Measurements from ENCODE around the gene ANKS3. TPM values are rescaled to one million over a fixed set of nuclear protein-coding genes. Genes with fewer than 3 reads are reported as not detected.

The ANKS3 gene
- polyA plus RNA-seq, 1 donor (not counting 4 experiments of a cell fraction or from before 2014, with no cell fraction given): 11.7 TPM

GRCh38 chr16:4771646-4772045 lies 37.6 kb upstream of the ANKS3 start:
- Histone ChIP-seq H3K9ac (ENCODE audit: control insufficient read depth, extremely low read depth, insufficient read depth, low read length) (no peak overlapping the region), H3K4me1 (ENCODE audit: control insufficient read depth, extremely low read depth, insufficient read depth, low read length) (peaks cover 6% of the 10 kb centered on the region), H3K4me2 (ENCODE audit: control insufficient read depth, extremely low read depth, insufficient read depth, low read depth, low read length) (no peak overlapping the region), H3K79me2 (ENCODE audit: control insufficient read depth, insufficient read depth, low read length) (peaks cover 3% of the 10 kb centered on the region), H3K9me1 (ENCODE audit: control insufficient read depth, extremely low read depth, insufficient read depth, low read length) (no peaks in the 10 kb centered on the region), H4K20me1 (ENCODE audit: control insufficient read depth, extremely low read depth, insufficient read depth, low read length) (no peaks in the 10 kb centered on the region), H3K27me3 (ENCODE audit: control insufficient read depth, extremely low read depth, insufficient read depth, low read length) (no peaks in the 10 kb centered on the region), H3K4me3 (ENCODE audit: control insufficient read depth in 2 of 3, extremely low read depth in 1 of 3, insufficient read depth in 2 of 3, low read depth in 1 of 3, low read length in 3 of 3) (no peak overlapping the region), H2AFZ (ENCODE audit: control insufficient read depth, low read length) (no peak overlapping the region), H3K36me3 (ENCODE audit: control insufficient read depth in 2 of 2, extremely low read depth in 1 of 2, insufficient read depth in 2 of 2, low read length in 2 of 2) (no peaks in the 10 kb centered on the region), H3K9me3 (ENCODE audit: control insufficient read depth, low read depth, low read length) (no peaks in the 10 kb centered on the region), H3K27ac (ENCODE audit: control insufficient read depth, insufficient read depth, low read length) (no peak overlapping the region)
- FAIRE-seq: no peak
- TF ChIP-seq EZH2 (IDR thresholded peaks at IDR 0.05; ENCODE audit: low read length): no peak
- TF ChIP-seq CTCF (optimal IDR thresholded peaks at IDR 0.05 in 1 of 3, IDR thresholded peaks at IDR 0.05 in 1 of 3, conservative IDR thresholded peaks at IDR 0.05 in 1 of 3; ENCODE audit: extremely low read depth in 1 of 3, insufficient read depth in 2 of 3, low read length in 3 of 3): no peak
- dilution Hi-C loops (cut with MboI; ENCODE audit: extremely low pct_ligation_motif_present, low sequenced_read_pairs): no loop called here
- no peak for DNase-seq (ENCODE audit: low read depth, low spot score)

- Histone ChIP-seq H3K9me1 (ENCODE audit: control insufficient read depth, extremely low read depth, insufficient read depth, low read length) (no peaks in the 10 kb centered on the region), H3K4me1 (ENCODE audit: control insufficient read depth, extremely low read depth, insufficient read depth, low read length) (peaks cover 13% of the 10 kb centered on the region), H4K20me1 (ENCODE audit: control insufficient read depth, extremely low read depth, insufficient read depth, low read length) (no peaks in the 10 kb centered on the region), H3K4me3 (ENCODE audit: control insufficient read depth in 2 of 3, extremely low read depth in 1 of 3, insufficient read depth in 2 of 3, low read depth in 1 of 3, low read length in 3 of 3) (peak overlapping the region in 1 of 3 experiments; percentile 69), H3K27ac (ENCODE audit: control insufficient read depth, insufficient read depth, low read length) (no peak overlapping the region), H3K27me3 (ENCODE audit: control insufficient read depth, extremely low read depth, insufficient read depth, low read length) (no peaks in the 10 kb centered on the region), H3K4me2 (ENCODE audit: control insufficient read depth, extremely low read depth, insufficient read depth, low read depth, low read length) (peak overlapping the region; percentile 97), H3K9me3 (ENCODE audit: control insufficient read depth, low read depth, low read length) (no peaks in the 10 kb centered on the region), H3K36me3 (ENCODE audit: control insufficient read depth in 2 of 2, extremely low read depth in 1 of 2, insufficient read depth in 2 of 2, low read length in 2 of 2) (peaks cover 6 to 7% of the 10 kb centered on the region in 2 experiments), H3K9ac (ENCODE audit: control insufficient read depth, extremely low read depth, insufficient read depth, low read length) (no peak overlapping the region), H2AFZ (ENCODE audit: control insufficient read depth, low read length) (peak overlapping the region; percentile 74), H3K79me2 (ENCODE audit: control insufficient read depth, insufficient read depth, low read length) (peaks cover 21% of the 10 kb centered on the region)
- DNase-seq (ENCODE audit: low read depth, low spot score) (no peak), FAIRE-seq (no peak)
- dilution Hi-C loops (cut with MboI; ENCODE audit: extremely low pct_ligation_motif_present, low sequenced_read_pairs): no loop called here
- no peak for TF ChIP-seq CTCF (optimal IDR thresholded peaks at IDR 0.05 in 1 of 3, IDR thresholded peaks at IDR 0.05 in 1 of 3, conservative IDR thresholded peaks at IDR 0.05 in 1 of 3; ENCODE audit: extremely low read depth in 1 of 3, insufficient read depth in 2 of 3, low read length in 3 of 3)
- no peak for TF ChIP-seq EZH2 (IDR thresholded peaks at IDR 0.05; ENCODE audit: low read length)
Observed at GRCh38 chr16:4769306-4769638, 35.2 kb upstream of the ANKS3 start.

All from keratinocyte (primary cell).